HG03135 (cell line): ENCODE results near the gene PER3.
"Not testable (repeated sequence)": the region's sequence is repeated elsewhere in the genome, so short reads cannot be mapped to it uniquely, and the experiment has no call there.

ENCODE experiments used
- ATAC-seq: cut with Tn5 transposase; IDR thresholded peaks from one replicate; pipeline ENCODE4 v1.9.1; 2021; ENCODE audit warnings: mild to moderate bottlenecking, moderate library complexity; ENCODE audit not compliant: unreplicated experiment

The PER3 gene

DNA sequence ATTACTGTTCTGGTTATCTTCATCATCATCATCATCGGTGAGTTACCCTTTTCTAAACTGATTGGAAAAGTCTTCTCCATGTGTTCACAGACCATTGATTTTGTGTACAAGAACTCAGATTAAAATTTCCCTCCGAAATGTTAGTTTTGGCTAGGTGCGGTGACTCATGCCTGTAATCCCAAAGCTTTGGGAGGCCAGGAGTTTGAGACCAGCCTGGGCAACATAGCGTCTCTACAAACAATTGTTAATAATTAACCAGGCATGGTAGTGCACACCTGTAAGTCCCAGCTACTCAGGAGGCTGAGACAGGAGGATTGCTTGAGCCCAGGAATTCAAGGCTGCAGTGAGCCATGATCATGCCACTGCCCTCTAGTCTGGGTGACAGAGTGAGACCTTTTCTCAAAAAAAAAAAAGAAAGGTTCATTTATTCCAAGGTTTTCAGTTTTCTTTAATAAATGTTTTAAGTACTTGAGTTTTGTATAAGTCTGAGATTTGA lies 5.9 kb upstream of the PER3 start:
- ATAC-seq, result no peak

DNA sequence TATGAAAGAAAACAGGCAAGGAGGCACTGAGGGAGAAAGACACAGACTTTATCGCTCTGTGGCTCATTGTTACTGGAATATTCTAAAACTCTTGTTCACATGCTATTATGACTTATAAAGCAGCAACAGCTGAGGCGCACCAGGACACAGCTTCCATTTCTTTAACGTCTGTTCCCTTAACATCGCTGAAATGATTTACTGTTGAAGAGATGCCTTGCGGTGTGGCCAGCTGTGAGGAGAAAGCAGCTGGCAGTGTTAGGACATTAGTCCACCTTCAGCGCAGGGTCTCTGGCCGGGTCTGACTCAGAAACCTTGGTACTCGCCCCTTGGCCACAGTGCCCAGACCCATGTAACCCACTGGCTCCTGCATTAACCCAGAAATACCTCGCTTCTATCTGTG lies 3.1 kb upstream of the PER3 start:
- ATAC-seq, result no peak

DNA sequence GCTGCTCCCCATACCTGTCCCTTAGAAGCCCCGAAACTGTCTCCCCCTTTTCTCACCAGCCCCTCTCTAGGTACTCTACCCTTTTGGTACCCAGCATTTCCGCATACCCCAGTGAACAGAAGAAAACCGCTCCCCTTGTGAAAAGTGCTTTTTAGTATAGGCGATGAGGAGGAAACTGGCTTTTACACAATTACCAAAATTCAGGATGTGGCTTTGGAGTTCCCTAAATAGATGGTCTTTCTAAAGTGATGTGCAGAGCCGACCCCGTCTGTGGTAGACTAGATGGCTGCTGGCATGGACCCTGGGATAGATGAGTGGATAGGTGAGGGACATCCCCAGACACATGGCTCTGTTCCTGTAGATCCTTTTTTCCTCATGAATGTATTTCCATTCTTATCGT lies 2.6 kb upstream of the PER3 start:
- no peak for ATAC-seq

DNA sequence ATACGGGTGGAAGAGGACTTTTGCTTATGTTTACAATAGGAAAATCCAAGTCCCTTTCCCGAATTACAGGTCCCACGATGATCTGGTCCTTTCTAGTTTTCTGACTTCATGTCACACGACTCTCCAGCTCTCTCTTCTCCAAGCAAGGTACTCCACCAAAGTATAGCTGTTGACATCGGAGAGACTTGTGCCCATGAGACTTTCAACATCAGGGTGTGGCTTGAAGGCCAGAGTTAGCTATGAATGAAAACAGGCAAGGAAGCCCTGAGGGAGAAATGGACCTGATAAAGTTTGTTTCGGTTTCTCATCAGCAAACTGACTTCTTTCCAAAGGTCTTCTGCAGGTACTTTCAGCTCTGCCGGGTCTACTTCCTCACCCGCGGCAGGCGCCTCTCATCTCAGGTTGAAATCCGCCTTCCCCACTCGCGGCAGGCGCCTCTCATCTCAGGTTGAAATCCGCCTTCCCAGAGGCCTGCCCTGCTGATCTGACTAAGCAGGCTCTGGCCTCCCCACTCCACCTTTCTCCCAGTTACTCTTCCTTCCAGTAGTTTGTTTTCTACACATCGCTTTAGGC lies 2.1 kb upstream of the PER3 start:
- no peak for ATAC-seq

DNA sequence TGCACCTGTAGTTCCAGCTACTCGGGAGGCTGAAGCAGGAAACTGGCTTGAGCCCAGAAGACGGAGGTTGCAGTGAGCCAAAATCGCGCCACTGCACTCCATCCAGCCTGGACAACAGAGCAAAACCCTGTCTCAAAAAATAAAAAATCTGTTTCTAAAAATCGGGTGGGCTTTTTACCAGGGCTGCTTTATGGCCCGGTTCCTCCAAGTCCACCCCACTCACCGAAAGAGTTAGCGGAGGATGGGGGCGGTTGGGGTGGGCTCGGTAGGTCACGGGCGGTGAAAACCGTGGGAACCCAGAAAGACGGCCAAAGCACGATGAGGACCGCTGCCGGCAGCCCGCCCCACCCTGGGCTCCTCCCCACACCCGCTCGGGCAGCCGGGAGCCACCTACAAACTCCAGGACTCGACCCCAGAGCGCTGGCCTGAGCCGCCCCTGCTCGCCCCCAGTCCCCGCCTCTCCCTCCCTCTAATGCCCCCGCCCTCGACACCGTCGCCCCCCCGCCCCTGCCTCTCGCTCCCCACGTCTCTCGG lies 846 bp upstream of the PER3 start:
- no peak for ATAC-seq

DNA sequence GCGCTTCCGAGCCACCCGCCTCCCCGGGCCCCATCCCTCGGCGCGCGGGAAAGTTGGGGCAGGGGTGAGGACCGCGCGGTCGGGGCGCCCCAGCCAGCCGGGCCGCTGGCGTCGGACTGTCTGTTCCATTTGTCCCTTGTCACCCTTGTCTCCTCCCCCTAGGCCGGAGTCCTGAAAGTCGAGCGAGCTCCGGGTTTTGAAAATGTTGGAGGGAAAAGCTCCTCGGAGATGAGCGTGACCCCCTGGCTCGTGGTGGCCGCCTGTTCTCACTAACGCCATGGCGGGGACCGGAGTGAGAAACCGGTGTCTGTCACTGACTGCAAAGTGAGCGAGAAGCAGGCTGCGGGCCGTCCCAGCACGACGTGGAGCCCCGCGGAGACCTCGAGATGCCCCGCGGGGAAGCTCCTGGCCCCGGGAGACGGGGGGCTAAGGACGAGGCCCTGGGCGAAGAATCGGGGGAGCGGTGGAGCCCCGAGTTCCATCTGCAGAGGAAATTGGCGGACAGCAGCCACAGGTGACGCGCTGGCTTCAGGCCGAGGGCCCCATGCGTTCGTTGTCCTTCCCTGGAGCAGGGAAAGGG lies 491 bp downstream of the PER3 start:
- no peak for ATAC-seq

DNA sequence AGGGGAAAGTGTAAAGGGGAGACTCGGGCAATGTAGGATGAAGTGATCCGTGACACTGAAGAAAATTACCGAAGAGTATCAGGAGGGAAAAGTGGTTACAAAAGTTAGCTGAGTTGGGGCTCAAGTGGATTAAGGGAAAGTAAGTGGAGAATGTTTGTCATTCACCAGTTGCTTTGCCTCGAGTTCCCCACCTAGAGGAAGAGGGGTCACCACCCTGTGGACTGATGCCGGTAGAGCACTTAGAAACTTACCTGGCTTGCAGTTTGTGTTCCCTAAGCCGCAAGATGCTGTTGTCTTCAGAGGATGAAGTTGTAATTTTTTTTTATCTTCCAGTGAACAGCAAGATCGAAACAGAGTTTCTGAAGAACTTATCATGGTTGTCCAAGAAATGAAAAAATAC lies 1.0 kb downstream of the PER3 start:
- ATAC-seq, result no peak

DNA sequence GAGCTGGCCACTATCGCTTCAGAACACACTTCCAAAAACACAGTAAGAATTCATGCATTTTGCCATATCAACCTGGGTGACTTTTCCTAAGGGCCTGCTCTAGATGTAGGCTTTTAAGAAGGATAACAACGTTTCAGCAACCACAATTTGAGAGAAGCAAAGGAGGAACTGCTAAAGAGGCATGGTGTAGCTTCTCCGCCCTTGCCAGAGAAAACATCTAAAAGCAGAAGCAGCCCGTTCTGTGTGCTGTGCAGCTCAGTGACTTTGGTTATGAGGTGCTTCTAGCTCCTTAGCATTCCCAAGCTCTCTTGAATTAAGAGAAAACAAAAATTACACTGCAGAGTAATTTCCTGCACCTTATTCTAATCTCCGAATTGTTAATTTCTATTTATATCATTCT lies 2.7 kb downstream of the PER3 start:
- ATAC-seq, result no peak

DNA sequence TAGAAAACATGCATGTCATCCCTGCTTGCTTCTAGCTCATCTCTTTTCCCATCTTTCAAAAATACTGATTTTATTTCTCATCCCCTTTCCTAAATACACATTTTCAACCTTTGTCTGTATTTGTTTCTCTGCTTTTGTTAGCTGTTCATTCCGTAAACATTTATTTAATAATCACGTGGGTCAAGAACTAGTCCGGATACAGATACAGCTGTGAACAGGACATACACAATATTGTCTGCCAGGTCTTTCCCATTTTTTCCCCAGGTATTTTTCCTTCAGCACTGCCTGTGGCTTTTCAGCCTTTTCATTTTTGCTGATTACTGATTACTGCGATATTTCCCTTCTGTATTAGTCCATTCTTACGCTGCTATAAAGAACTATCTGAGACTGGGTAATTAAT lies 5.7 kb downstream of the PER3 start:
- ATAC-seq, result no peak

DNA sequence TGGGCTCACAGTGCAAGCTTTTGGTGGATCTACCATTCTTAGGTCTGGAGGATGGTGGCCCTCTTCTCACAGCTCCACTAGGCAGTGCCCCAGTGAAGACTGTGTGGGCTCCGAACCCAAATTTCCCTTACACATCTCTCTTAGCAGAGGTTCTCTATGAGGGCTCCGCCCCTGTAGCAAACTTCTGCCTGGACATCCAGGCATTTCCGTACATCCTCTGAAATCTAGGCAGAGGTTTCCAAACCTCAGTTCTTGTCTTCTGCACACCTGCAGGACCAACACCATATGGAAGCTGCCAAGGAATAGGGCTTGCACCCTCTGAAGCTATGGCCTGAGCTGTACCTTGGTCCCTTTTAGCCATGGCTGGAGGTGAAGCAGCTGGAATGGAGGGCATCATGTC lies 6.9 kb downstream of the PER3 start:
- ATAC-seq, result not testable (repeated sequence)

DNA sequence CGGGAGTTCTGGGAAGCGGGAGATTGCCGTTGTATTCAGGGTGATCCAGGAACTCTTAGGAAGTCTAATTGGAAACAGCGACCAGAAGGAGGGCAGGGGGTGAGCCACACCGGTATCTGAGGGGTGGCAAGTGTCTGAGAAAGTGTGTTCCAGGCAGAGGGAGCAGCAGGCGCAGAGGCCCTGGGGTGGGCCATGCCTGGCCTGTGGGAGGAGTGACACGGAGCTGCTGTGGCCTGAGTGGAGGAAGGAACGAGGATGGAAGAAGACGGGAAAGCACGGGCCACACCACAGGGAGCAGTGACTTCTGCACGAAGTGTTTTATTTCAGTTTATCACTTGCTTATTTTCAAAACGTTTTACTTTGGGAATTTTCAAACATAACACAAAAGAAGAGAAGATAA lies 11.3 kb downstream of the PER3 start:
- ATAC-seq, result no peak

DNA sequence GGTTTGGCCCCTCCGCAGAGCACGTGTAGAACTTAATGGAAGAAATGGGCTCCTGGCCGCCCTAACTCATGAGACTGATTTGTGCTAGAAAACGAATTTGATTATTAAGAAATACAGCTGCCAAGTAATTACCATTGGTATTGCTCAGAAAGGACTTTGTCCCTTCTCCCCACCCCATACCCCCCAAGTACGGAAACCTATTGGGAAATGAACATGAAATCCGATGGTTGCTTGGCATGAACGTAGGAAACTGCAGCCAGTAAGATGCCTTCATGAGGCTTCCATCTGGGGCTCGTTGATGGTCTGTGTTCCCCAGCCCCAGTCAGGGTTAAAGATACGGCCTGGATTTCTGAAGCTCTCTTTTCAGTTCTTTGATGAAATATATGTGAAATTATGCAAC lies 21.4 kb downstream of the PER3 start:
- ATAC-seq, result no peak

DNA sequence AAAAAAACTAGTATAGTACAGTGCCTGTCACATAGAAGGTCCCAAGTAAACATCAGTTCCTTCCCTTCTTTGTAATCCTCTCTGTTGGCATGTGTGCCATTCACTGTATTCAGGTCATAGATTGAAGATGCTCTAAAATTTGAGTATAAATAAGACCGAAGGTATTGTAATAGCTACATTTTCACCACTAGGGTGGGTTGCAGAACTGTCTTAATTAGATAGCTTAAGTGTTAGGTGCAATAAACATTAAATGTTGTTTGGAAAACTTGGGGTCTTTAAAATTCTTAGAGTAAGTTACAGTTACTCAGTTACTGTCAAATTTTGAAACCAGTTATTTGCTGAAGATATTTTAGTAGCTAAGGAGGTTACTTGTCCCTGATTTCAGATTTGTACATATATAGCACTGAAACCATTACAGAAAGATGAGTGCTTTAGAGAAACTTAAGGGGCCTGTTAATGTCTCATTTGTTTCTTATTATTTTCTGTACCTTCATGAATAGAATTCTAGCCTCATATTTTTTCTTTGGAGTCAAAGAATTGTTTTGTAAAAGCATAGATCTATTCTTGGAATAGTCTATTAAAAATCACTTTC lies 24.3 kb downstream of the PER3 start:
- ATAC-seq, result no peak

DNA sequence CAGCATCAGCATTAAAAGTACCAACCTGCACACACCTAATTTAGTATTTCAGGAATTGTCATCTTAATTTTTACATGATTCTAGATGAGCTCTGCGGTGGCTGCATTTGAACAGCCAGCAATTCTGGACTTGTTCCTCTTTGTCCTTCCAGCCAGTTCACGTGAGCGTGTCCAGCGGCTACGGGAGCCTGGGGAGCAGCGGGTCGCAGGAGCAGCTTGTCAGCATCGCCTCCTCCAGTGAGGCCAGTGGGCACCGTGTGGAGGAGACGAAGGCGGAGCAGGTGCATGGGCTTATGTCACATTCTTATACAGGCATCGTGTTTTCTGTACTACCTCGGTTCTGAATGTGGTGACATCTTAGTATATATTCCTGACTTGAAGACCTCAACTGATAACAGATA lies 25.7 kb downstream of the PER3 start:
- ATAC-seq, result no peak

DNA sequence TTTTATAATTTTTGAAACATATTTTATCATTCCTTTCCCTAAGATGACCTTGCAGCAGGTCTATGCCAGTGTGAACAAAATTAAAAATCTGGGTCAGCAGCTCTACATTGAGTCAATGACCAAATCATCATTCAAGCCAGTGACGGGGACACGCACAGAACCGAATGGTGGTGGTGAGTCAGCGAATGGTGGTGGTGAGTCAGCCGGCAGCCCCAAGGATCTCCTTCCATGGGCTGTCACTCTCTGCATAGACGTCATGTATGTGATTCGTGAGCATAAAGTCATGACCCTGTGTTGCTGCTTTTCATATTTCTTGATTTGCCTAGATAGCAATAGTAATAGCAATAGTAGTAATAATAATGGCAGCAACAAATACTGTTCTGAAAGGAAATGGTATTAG lies 26.3 kb downstream of the PER3 start:
- ATAC-seq, result no peak

DNA sequence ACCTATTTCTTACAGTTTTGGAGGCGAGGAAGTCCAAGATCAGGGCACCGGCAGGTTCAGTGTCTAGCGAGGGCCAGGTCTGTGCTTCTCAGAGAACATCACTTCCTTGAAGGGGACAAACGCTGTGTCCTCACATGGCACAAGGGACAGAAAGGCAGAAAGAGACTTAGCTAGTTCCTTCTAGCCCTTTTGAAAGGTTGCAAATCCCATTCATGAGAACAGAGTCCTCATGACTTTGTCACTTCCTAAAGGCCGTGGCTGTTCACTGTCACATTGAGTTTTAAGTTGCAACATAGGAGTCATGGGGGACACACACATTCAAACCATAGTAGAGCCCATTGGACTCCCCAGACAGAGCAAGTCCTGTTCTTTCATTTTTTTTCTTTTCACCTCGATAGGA lies 27.4 kb downstream of the PER3 start:
- no peak for ATAC-seq

DNA sequence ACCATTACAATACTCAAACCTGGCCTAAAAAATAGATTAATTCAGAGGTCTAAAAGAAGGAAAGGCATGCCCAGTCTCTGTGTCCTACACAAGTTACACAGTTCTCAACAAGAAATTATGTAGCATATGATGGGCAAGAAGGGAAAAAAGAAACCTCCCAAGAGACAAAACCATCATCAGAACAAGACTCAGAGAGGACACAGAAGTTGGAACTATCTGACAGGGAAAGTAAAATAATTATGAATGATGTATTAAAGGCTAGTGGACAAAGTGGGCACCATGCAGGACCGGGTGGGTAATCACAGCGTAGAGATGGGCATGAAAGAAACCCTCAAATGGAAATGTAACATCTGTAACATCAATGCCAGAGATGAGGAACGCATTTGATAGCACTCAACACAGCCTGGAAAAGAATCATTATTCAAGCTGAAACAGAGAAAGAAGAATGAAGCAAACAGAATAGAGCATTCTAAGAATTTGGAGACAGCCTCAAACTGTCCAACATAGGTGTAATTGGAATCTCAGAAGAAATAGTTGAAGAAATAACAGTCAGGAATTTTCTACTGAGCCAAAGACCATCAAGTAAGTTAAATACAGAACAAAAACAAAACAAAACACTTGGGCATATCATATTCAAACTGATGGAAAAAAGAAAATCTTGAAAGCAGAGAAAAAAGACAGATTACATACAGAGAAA lies 29.7 kb downstream of the PER3 start:
- ATAC-seq, result no peak

DNA sequence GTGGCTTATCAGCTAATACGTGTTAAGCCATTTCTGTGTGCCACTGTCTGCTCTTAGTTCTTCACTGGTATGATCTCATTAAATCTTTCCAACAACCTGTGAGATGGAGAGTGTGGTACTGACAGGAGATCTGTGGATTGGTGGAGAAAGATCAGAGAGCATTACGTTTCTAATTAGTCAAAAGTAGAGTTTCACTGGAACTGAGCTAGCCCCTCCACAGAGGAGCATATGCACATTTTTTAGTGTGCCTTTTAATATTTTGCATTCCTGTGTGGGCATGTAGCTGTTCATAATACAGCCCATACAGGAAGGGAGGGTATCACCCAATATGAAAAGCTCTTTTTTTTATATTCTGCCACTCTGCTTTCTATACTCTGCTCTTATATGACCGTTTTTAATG lies 37.2 kb downstream of the PER3 start:
- ATAC-seq, result no peak

DNA sequence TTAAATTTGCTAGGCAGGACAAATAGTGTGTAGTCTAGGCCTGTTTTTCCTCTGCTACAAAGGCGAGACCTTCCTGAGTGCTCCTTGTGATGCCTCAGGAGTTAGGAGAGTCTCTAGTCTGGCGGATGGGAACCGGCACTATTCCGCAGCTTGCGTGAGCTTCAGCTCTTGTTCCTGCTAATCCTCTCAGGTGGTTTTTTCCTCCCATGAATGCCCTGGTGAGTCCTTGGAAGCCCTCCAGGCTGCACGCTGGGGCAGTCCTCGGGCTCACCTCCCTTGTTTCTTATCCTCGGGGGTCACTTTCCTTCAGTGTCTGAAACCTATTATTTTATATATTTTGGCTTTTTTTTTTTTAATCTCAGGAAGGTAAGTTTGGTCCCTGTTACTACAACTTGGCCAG lies 40.6 kb downstream of the PER3 start:
- ATAC-seq, result no peak

DNA sequence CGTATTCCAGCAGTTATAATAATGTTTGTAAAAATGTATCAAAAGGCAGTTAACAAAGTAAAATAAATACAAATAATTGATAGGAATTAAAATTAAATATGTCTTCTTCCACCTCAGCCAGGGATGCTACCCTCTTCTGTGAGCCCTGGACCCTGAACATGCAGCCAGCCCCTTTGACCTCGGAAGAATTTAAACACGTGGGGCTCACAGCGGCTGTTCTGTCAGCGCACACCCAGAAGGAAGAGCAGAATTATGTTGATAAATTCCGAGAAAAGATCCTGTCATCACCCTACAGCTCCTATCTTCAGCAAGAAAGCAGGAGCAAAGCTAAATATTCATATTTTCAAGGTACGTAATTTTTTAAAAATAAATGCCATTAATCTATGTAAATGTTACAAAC lies 42.3 kb downstream of the PER3 start:
- no peak for ATAC-seq

DNA sequence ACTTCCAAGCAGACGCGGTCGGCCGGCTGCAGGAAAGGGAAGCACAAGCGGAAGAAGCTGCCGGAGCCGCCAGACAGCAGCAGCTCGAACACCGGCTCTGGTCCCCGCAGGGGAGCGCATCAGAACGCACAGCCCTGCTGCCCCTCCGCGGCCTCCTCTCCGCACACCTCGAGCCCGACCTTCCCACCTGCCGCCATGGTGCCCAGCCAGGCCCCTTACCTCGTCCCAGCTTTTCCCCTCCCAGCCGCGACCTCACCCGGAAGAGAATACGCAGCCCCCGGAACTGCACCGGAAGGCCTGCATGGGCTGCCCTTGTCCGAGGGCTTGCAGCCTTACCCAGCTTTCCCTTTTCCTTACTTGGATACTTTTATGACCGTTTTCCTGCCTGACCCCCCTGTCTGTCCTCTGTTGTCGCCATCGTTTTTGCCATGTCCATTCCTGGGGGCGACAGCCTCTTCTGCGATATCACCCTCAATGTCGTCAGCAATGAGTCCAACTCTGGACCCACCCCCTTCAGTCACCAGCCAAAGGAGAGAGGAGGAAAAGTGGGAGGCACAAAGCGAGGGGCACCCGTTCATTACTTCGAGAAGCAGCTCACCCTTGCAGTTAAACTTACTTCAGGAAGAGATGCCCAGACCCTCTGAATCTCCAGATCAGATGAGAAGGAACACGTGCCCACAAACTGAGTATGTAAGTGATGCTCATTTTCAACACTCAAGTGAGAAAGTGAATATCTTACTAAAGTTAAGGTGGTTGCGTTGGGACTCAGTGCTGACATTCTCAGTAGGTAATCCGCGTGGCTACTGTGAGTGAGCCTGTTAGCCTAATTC lies 43.2 kb downstream of the PER3 start:
- no peak for ATAC-seq
